CD8-positive, alpha-beta memory T cell (primary cell): ENCODE results near the gene DYSF. TPM values are rescaled to one million over a fixed set of nuclear protein-coding genes. Genes with fewer than 3 reads are reported as not detected.
"Not testable (repeated sequence)": the region's sequence is repeated elsewhere in the genome, so short reads cannot be mapped to it uniquely, and the experiment has no call there.

ENCODE experiments used
- CTCF ChIA-PET: fragments of 350-600 bp; sonication (Branson Sonifier 250); formaldehyde crosslinking; loops from one replicate; lab custom pipeline; 2021; ENCODE audit warnings: antibody characterized with exemption; lab: Charles Lee
- POLR2A ChIA-PET: fragments of 350-600 bp; sonication (Branson Sonifier 250); formaldehyde crosslinking; loops from one replicate; lab custom pipeline; 2021; ENCODE audit warnings: antibody characterized with exemption; lab: Charles Lee
- DNase-seq, 5 donors: peaks; one replicate each; pipeline versions ENCODE4 v3.0.0 to v3.0.0-alpha.2; 2020 to 2022; ENCODE audit warnings: mixed read lengths in 1 of 5
- H3K27ac ChIP-seq: one replicate; pipeline ENCODE4 v1.7.0; 2013; ENCODE audit warnings: low read depth, mild to moderate bottlenecking, low read length, moderate library complexity
- H3K27me3 ChIP-seq: 2 replicates; pipeline ENCODE4 v1.7.0; 2013; ENCODE audit warnings: low read length, mild to moderate bottlenecking; ENCODE audit not compliant: insufficient read depth, poor library complexity, severe bottlenecking
- H3K36me3 ChIP-seq: 2 replicates; pipeline ENCODE4 v1.7.0; 2013; ENCODE audit warnings: mild to moderate bottlenecking, low read length, moderate library complexity; ENCODE audit not compliant: insufficient read depth
- H3K4me1 ChIP-seq: 2 replicates; pipeline ENCODE4 v1.7.0; 2013; ENCODE audit warnings: mild to moderate bottlenecking, low read length, moderate library complexity; ENCODE audit not compliant: insufficient read depth
- H3K4me3 ChIP-seq: 2 replicates; pipeline ENCODE4 v1.7.0; 2013; ENCODE audit warnings: mild to moderate bottlenecking, low read length
- H3K9me3 ChIP-seq: 2 replicates; pipeline ENCODE4 v1.7.0; 2013; ENCODE audit warnings: mild to moderate bottlenecking, low read length
- H3K27ac Mint-ChIP-seq, 8 donors: one replicate each; pipeline ENCODE4 v1.8.0; 2020 to 2021; ENCODE audit warnings: mixed read lengths in 8 of 8, mild to moderate bottlenecking in 6 of 8, inconsistent platforms in 3 of 8, moderate library complexity in 3 of 8
- H3K27me3 Mint-ChIP-seq, 2 donors: one replicate each; pipeline ENCODE4 v1.8.0; 2020 to 2021; ENCODE audit warnings: mixed read lengths in 2 of 2, mild to moderate bottlenecking in 1 of 2, moderate library complexity in 1 of 2
- H3K36me3 Mint-ChIP-seq, 3 donors: one replicate each; pipeline ENCODE4 v1.8.0; 2020 to 2021; ENCODE audit warnings: mixed read lengths in 3 of 3, inconsistent platforms in 1 of 3, mild to moderate bottlenecking in 1 of 3
- H3K4me1 Mint-ChIP-seq, 3 donors: one replicate each; pipeline ENCODE4 v1.8.0; 2020 to 2021; ENCODE audit warnings: mixed read lengths in 3 of 3, inconsistent platforms in 1 of 3, mild to moderate bottlenecking in 1 of 3
- H3K4me3 Mint-ChIP-seq, 7 donors: one replicate each; pipeline ENCODE4 v1.8.0; 2020 to 2021; ENCODE audit warnings: mixed read lengths in 7 of 7, mild to moderate bottlenecking in 6 of 7, moderate library complexity in 4 of 7, inconsistent platforms in 2 of 7
- H3K9me3 Mint-ChIP-seq, 5 donors: one replicate each; pipeline ENCODE4 v1.8.0; 2020 to 2022; ENCODE audit warnings: mixed read lengths in 5 of 5, mild to moderate bottlenecking in 3 of 5, moderate library complexity in 2 of 5, inconsistent platforms in 1 of 5
- polyA plus RNA-seq: library from polyadenylated mRNA; unstranded; fragments of 300-500 nt; fragmentation: Illumina TruSeq; gene quantifications from one replicate; pipeline ENCODE4 v1.2.3, GENCODE V29; 2021
- total RNA-seq, 2 experiments: library from RNA; stranded (reverse); gene quantifications; one replicate each; pipeline ENCODE4 v1.2.3, GENCODE V29; 2021

The DYSF gene
- total and polyA plus RNA-seq, 3 experiments from 2014 or later: 3.6 to 4.8 (median 3.9) TPM

- H3K4me3 ChIP-seq: no peak overlapping the region
- no peak overlapping the region for H3K27ac ChIP-seq
- DNase-seq: no peak
- H3K4me1 ChIP-seq: no peaks in the 10 kb centered on the region
- no peaks in the 10 kb centered on the region for H3K36me3 ChIP-seq
- ChIA-PET CTCF (no interaction called here), POLR2A (no interaction called here)
- Mint-ChIP-seq H3K4me3 (no peak overlapping the region), H3K36me3 (no peaks in the 10 kb centered on the region), H3K9me3 (no peaks in the 10 kb centered on the region), H3K4me1 (no peaks in the 10 kb centered on the region), H3K27ac (no peak overlapping the region), H3K27me3 (peaks cover 0 to 6% of the 10 kb centered on the region in 2 donors)
- no peaks in the 10 kb centered on the region for H3K9me3 ChIP-seq
- no peaks in the 10 kb centered on the region for H3K27me3 ChIP-seq
Observed at GRCh38 chr2:71484354-71484753, 31.0 kb downstream of the DYSF start.

DNA sequence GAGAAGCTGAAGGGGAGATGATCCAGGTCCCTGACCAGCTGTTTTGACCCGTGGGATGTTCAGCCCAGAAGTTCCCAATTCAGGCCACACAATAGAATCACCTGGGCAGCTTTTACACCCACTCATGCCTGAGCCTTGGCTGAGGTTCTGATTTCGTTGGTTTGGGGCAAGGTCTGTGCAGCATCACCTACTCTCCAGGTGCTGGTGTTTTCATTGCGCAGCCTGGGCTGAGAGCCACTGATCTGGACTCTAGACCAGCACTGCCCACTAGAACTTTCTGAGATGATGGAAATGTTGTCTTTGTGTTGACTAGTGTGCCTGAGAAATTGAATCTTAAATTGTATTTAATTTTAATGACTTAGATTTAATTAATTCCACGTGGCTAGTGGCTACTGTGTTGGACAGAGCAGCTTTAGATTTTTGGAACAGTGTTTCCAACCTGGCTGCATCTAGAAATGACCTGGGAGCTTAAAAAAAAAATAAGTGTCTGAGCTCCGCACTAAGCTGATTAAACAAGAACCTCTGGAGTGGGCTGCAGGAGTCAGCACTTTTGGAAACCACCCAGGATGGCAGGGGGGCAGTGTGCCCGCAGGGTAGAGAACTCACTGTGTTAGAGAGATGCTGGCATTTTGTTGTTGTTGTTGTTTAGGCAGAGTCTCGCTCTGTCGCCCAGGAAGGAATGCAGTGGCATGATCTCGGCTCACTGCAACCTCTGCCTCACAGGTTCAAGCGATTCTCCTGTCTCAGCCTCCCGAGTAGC is 33.7 kb downstream of the DYSF start:
- H3K27me3 ChIP-seq: no peaks in the 10 kb centered on the region
- H3K4me3 Mint-ChIP-seq: no peak overlapping the region
- H3K27ac Mint-ChIP-seq: peak overlapping the region in 1 of 8 donors; percentile 23
- no peaks in the 10 kb centered on the region for H3K9me3 Mint-ChIP-seq
- no peaks in the 10 kb centered on the region for H3K36me3 ChIP-seq
- DNase-seq: no peak
- H3K36me3 Mint-ChIP-seq: no peaks in the 10 kb centered on the region
- H3K4me3 ChIP-seq: no peak overlapping the region
- no peak overlapping the region for H3K27ac ChIP-seq
- H3K4me1 ChIP-seq: no peaks in the 10 kb centered on the region
- H3K9me3 ChIP-seq: no peaks in the 10 kb centered on the region
- ChIA-PET CTCF (interaction anchor here (1.1 kb wide), 1 partner anchor 18 kb away, joined by 3 read pairs; no protein-coding TSS in a partner anchor), POLR2A (no interaction called here)
- peaks cover 0 to 9% of the 10 kb centered on the region in 2 donors for H3K27me3 Mint-ChIP-seq
- no peaks in the 10 kb centered on the region for H3K4me1 Mint-ChIP-seq

GRCh38 chr2:71491551-71491950 is 38.2 kb downstream of the DYSF start:
- H3K4me3 Mint-ChIP-seq, H3K9me3 ChIP-seq, H3K4me1 ChIP-seq, H3K36me3 Mint-ChIP-seq, H3K36me3 ChIP-seq, H3K27me3 Mint-ChIP-seq, H3K27ac Mint-ChIP-seq, POLR2A ChIA-PET, CTCF ChIA-PET, DNase-seq, H3K27me3 ChIP-seq, H3K9me3 Mint-ChIP-seq, H3K4me1 Mint-ChIP-seq, H3K27ac ChIP-seq, H3K4me3 ChIP-seq: not testable (repeated sequence)

DNA sequence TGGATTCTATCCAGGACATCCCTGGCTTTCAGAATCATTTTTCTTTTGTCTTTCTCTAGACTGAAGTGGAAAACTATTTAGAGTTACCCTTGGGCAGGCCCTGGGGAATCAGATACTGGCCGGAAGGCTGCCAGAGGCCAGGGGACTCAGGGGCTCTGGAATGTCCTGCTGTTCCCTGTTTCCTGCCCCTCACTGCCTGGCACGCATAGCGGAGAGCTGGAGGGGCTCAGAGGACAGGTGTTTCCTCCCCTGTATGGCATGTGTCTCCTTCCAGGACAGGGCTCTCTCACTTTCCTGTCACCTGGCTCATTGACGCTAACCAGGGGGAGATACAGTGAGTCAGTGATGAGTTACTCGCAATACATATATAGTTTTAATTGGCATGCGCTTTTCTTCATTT is 38.8 kb downstream of the DYSF start:
- Mint-ChIP-seq H3K36me3 (no peaks in the 10 kb centered on the region), H3K27ac (no peak overlapping the region), H3K9me3 (no peaks in the 10 kb centered on the region), H3K4me1 (no peaks in the 10 kb centered on the region), H3K4me3 (no peak overlapping the region), H3K27me3 (peaks cover 3 to 8% of the 10 kb centered on the region in 2 donors)
- CTCF ChIA-PET: no interaction called here
- no peak for DNase-seq
- Histone ChIP-seq H3K27ac (no peak overlapping the region), H3K4me3 (no peak overlapping the region), H3K27me3 (no peaks in the 10 kb centered on the region), H3K36me3 (no peaks in the 10 kb centered on the region), H3K4me1 (no peaks in the 10 kb centered on the region), H3K9me3 (no peaks in the 10 kb centered on the region)
- POLR2A ChIA-PET: no interaction called here

GRCh38 chr2:71494091-71494490 is 40.7 kb downstream of the DYSF start:
- CTCF ChIA-PET: no interaction called here
- Histone ChIP-seq H3K4me1 (no peaks in the 10 kb centered on the region), H3K9me3 (no peaks in the 10 kb centered on the region), H3K4me3 (no peak overlapping the region), H3K27ac (no peak overlapping the region), H3K27me3 (no peaks in the 10 kb centered on the region), H3K36me3 (no peaks in the 10 kb centered on the region)
- Mint-ChIP-seq H3K27ac (no peak overlapping the region), H3K9me3 (no peaks in the 10 kb centered on the region), H3K36me3 (no peaks in the 10 kb centered on the region), H3K4me3 (no peak overlapping the region), H3K4me1 (no peaks in the 10 kb centered on the region), H3K27me3 (peaks cover 3 to 8% of the 10 kb centered on the region in 2 donors)
- POLR2A ChIA-PET: no interaction called here
- DNase-seq: no peak

GRCh38 chr2:71494523-71495155 is 41.3 kb downstream of the DYSF start:
- DNase-seq: no peak
- no peak overlapping the region for H3K27ac Mint-ChIP-seq
- H3K27me3 Mint-ChIP-seq: peaks cover 3 to 4% of the 10 kb centered on the region in 2 donors
- no peak overlapping the region for H3K4me3 ChIP-seq
- H3K36me3 ChIP-seq: no peaks in the 10 kb centered on the region
- H3K36me3 Mint-ChIP-seq: no peaks in the 10 kb centered on the region
- ChIA-PET CTCF (no interaction called here), POLR2A (no interaction called here)
- no peaks in the 10 kb centered on the region for H3K9me3 Mint-ChIP-seq
- H3K27me3 ChIP-seq: no peaks in the 10 kb centered on the region
- H3K4me1 ChIP-seq: no peaks in the 10 kb centered on the region
- H3K4me3 Mint-ChIP-seq: no peak overlapping the region
- H3K9me3 ChIP-seq: no peaks in the 10 kb centered on the region
- no peaks in the 10 kb centered on the region for H3K4me1 Mint-ChIP-seq
- no peak overlapping the region for H3K27ac ChIP-seq

- no peaks in the 10 kb centered on the region for H3K27me3 ChIP-seq
- no peak overlapping the region for H3K27ac ChIP-seq
- no peak overlapping the region for H3K4me3 Mint-ChIP-seq
- no peaks in the 10 kb centered on the region for H3K36me3 Mint-ChIP-seq
- H3K4me1 Mint-ChIP-seq: no peaks in the 10 kb centered on the region
- no peaks in the 10 kb centered on the region for H3K4me1 ChIP-seq
- peak overlapping the region in 1 of 8 donors; percentile 68 for H3K27ac Mint-ChIP-seq
- ChIA-PET CTCF (interaction anchor here (1.1 to 2.7 kb wide), 3 partner anchors 14 to 197 kb away, joined by 3 to 10 read pairs (median 4); partner anchors contain the start of gene ZNF638), POLR2A (no interaction called here)
- peaks cover 3% of the 10 kb centered on the region in 2 donors for H3K27me3 Mint-ChIP-seq
- DNase-seq: no peak
- H3K9me3 ChIP-seq: no peaks in the 10 kb centered on the region
- no peaks in the 10 kb centered on the region for H3K9me3 Mint-ChIP-seq
- H3K36me3 ChIP-seq: no peaks in the 10 kb centered on the region
- no peak overlapping the region for H3K4me3 ChIP-seq
Observed at GRCh38 chr2:71496156-71496770, 42.9 kb downstream of the DYSF start.

DNA sequence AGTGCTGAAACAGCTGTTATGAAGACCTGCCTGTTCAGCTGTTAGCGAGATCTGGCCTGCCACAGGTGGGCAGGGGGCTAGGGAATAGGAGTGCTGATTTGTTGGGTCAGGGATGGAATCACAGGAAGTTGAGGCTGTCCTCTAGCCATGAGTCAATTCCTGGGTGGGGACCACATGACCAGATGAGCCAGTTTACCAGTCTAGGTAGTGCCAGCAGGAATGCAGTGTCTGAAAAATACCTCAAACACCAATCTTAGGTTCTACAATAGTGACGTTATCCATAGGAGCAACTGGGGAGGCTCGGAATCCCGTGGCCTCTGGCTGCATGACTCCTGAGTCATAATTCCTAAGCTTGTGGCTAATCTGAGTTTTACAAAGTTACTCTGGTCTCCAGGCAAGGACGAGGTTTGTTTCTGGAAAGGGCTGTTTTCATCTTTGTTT is 44.9 kb downstream of the DYSF start:
- H3K27ac Mint-ChIP-seq: peak overlapping the region in 1 of 8 donors; percentile 39
- ChIA-PET POLR2A (no interaction called here), CTCF (interaction anchor here (2.7 kb wide), 1 partner anchor 199 kb away, joined by 10 read pairs; no protein-coding TSS in a partner anchor)

More for the DNA sequence above, 44.9 kb downstream of the DYSF start:
- Histone ChIP-seq H3K27me3 (no peaks in the 10 kb centered on the region), H3K4me1 (no peaks in the 10 kb centered on the region), H3K27ac (no peak overlapping the region), H3K9me3 (no peaks in the 10 kb centered on the region), H3K4me3 (no peak overlapping the region), H3K36me3 (no peaks in the 10 kb centered on the region)
- peaks cover 3% of the 10 kb centered on the region in 2 donors for H3K27me3 Mint-ChIP-seq
- no peaks in the 10 kb centered on the region for H3K9me3 Mint-ChIP-seq
- no peaks in the 10 kb centered on the region for H3K36me3 Mint-ChIP-seq
- no peak overlapping the region for H3K4me3 Mint-ChIP-seq
- H3K4me1 Mint-ChIP-seq: no peaks in the 10 kb centered on the region
- DNase-seq: no peak
